HL-60 (cell line): ENCODE data around the gene PACSIN3.
A peak's percentile ranks its signal among the peaks of the same experiment; 100 is the strongest.

Experiments
- DNase-seq, 2 experiments: peaks; one replicate each; pipeline ENCODE4 v3.0.0-alpha.2; 2010 to 2020; ENCODE audit warnings: low read depth in 1 of 2, low spot score in 1 of 2
- H3K27ac ChIP-seq: fragments of 250-450 bp; sonication (Bioruptor Pico); replicated peaks from 2 replicates; pipeline ENCODE4 v1.5.1; 2020; ENCODE audit warnings: mild to moderate bottlenecking, moderate library complexity
- H3K27me3 ChIP-seq: fragments of 250-450 bp; sonication (Bioruptor Pico); 2 replicates; pipeline ENCODE4 v1.5.1; 2021; ENCODE audit warnings: mild to moderate bottlenecking, moderate library complexity; ENCODE audit not compliant: insufficient read depth, poor library complexity, severe bottlenecking
- H3K4me3 ChIP-seq: replicated peaks from 2 replicates; pipeline ENCODE4 v1.5.1; 2011; ENCODE audit warnings: mild to moderate bottlenecking, control low read depth, low read length; ENCODE audit not compliant: insufficient read depth
- CTCF ChIP-seq: IDR thresholded peaks from one replicate; pipeline ENCODE4 v1.5.1; 2011; ENCODE audit warnings: low read length, control low read depth, inconsistent platforms; ENCODE audit not compliant: insufficient read depth
- GABPA ChIP-seq: IDR thresholded peaks from 2 replicates; pipeline ENCODE4 v1.6.1; 2012; ENCODE audit warnings: low read depth
- POLR2AphosphoS5 ChIP-seq: IDR thresholded peaks from 2 replicates; pipeline ENCODE4 v1.6.1; 2012; ENCODE audit warnings: low read depth
- REST ChIP-seq: IDR thresholded peaks from 2 replicates; pipeline ENCODE4 v1.6.1; 2012; ENCODE audit warnings: low read depth; ENCODE audit not compliant: insufficient replicate concordance
- SPI1 ChIP-seq: IDR thresholded peaks from 2 replicates; pipeline ENCODE4 v1.6.1; 2012; ENCODE audit warnings: low read depth, mild to moderate bottlenecking, borderline replicate concordance
- long read RNA-seq: library from polyadenylated mRNA; unstranded; transcript quantifications from one replicate; pipeline ENCODE4 v2.0.0, GENCODE V29; 2020

PACSIN3 gene
- long read RNA-seq, transcript PACSIN3-201 (11 exons, 1,843 nt), result major isoform, 14 of 19 reads
- long read RNA-seq, partial matches to known transcripts, result 0 of 19 reads
- long read RNA-seq, other reads (novel, unspliced or antisense), result 5 of 19 reads

- Histone ChIP-seq H3K27me3 (peaks cover 33% of the 10 kb centered on the region), H3K4me3 (peak within 1 kb of the TSS; percentile 43), H3K27ac (no peak within 1 kb of the TSS)
- DNase-seq, result no peak
- TF ChIP-seq REST (no peak), POLR2AphosphoS5 (no peak), SPI1 (no peak), CTCF (no peak), GABPA (no peak)
These were observed at the start of gene PACSIN3 for GRCh38 chr11:47186076-47186699. Gene PACSIN3 (minus strand): TSS chr11:47186434. CDS start chr11:47182727, 3,707 bp downstream.

- no peaks in the 10 kb centered on the region for H3K27me3 ChIP-seq
- DNase-seq, result no peak
- TF ChIP-seq REST (no peak), POLR2AphosphoS5 (no peak), SPI1 (no peak), GABPA (no peak), CTCF (no peak)
- H3K27ac ChIP-seq, result no peak overlapping the region
- H3K4me3 ChIP-seq, result no peak overlapping the region
These were observed 48.9 kb upstream of the PACSIN3 start for GRCh38 chr11:47235163-47235562.

GRCh38 chr11:47234669-47235100 lies 48.5 kb upstream of the PACSIN3 start:
- DNase-seq, result no peak
- Histone ChIP-seq H3K27me3 (no peaks in the 10 kb centered on the region), H3K27ac (no peak overlapping the region), H3K4me3 (no peak overlapping the region)
- no peak for TF ChIP-seq SPI1
- TF ChIP-seq POLR2AphosphoS5, result no peak
- TF ChIP-seq REST, result no peak
- no peak for TF ChIP-seq CTCF
- no peak for TF ChIP-seq GABPA
